HepG2 (cell line): ENCODE results near the gene LRRC4. TPM values are rescaled to one million over a fixed set of nuclear protein-coding genes. Genes with fewer than 3 reads are reported as not detected.

ENCODE experiments used
- ATAC-seq: fragments of 200-7000 bp; cut with Tn5 transposase; 3 replicates; pipeline ENCODE4 v1.9.1; 2020; ENCODE audit warnings: mild to moderate bottlenecking, moderate library complexity
- BruUV-seq: library from RNA; stranded (reverse); fragments of 400-500 nt; replicated peaks from 2 replicates; lab custom pipeline; 2021; lab: Mats Ljungman, UMichigan
- CTCF ChIA-PET: fragments of 300-600 bp; formaldehyde crosslinking; extraction: SDS; loops from one replicate; lab custom pipeline; 2021; ENCODE audit warnings: low total read pairs, inconsistent platforms, low intra/inter-chr PET ratio; lab: Yijun Ruan, JAX
- POLR2A ChIA-PET: fragments of 350-600 bp; sonication (Branson Sonifier 250); formaldehyde crosslinking; loops from one replicate; lab custom pipeline; 2020; ENCODE audit warnings: antibody characterized with exemption, inconsistent platforms; lab: Yijun Ruan, JAX
- DNase-seq: peaks from one replicate; pipeline ENCODE4 v3.0.0-alpha.2; 2015; ENCODE audit warnings: low spot score
- FAIRE-seq: peaks from 3 replicates; lab custom pipeline; 2011; peaks lifted over from hg19 to GRCh38; lab: Jason Lieb, UNC
- H2AFZ ChIP-seq: one replicate; pipeline ENCODE4 v1.6.1; 2011; ENCODE audit warnings: low read length, inconsistent platforms
- H3K27ac ChIP-seq: fragments of 300-600 bp; 3 replicates; pipeline ENCODE4 v1.8.0; 2011; ENCODE audit warnings: mixed run types, mild to moderate bottlenecking, mixed read lengths, low read length, inconsistent platforms; ENCODE audit not compliant: insufficient read depth; ENCODE audit errors: extremely low read length
- H3K27me3 ChIP-seq, 2 experiments: fragments of 200-600 bp in 1 of 2; 2 replicates in 1 of 2; 3 replicates in 1 of 2; pipeline versions ENCODE4 v1.6.0 to v1.8.0; 2011; ENCODE audit warnings: low read length in 2 of 2, mild to moderate bottlenecking in 2 of 2, moderate library complexity in 2 of 2, inconsistent platforms in 1 of 2; ENCODE audit not compliant: insufficient read depth in 2 of 2, control insufficient read depth in 1 of 2
- H3K36me3 ChIP-seq, 2 experiments: fragments of 200-600 bp in 1 of 2; replicated peaks in 1 of 2; 2 replicates in 1 of 2; 3 replicates in 1 of 2; pipeline versions ENCODE4 v1.5.1 to v1.8.0; 2011; ENCODE audit warnings: low read length in 2 of 2, inconsistent platforms in 1 of 2; ENCODE audit not compliant: insufficient read depth in 2 of 2, control insufficient read depth in 1 of 2
- H3K4me1 ChIP-seq: 2 replicates; pipeline ENCODE4 v1.5.1; 2012; ENCODE audit warnings: low read length, inconsistent platforms; ENCODE audit not compliant: insufficient read depth
- H3K4me2 ChIP-seq: 2 replicates; pipeline ENCODE4 v1.6.0; 2011; ENCODE audit warnings: low read depth, low read length, inconsistent platforms
- H3K4me3 ChIP-seq, 3 experiments: fragments of 200-600 bp in 1 of 3; sonication (generic), shearing (Covaris generic) in 1 of 3; replicated peaks in 1 of 3; 2 replicates each; pipeline ENCODE4 v1.5.1; 2011 to 2016; ENCODE audit warnings: low read length in 3 of 3, inconsistent platforms in 2 of 3, low read depth in 2 of 3, mild to moderate bottlenecking in 2 of 3, control low read depth in 1 of 3, mixed read lengths in 1 of 3; ENCODE audit not compliant: insufficient read depth in 1 of 3
- H3K79me2 ChIP-seq: one replicate; pipeline ENCODE4 v1.6.1; 2011; ENCODE audit warnings: low read length, inconsistent platforms; ENCODE audit not compliant: insufficient read depth
- H3K9ac ChIP-seq: 2 replicates; pipeline ENCODE4 v1.6.0; 2011; ENCODE audit warnings: mild to moderate bottlenecking, low read depth, low read length, inconsistent platforms; ENCODE audit not compliant: insufficient read depth
- H3K9me3 ChIP-seq: 2 replicates; pipeline ENCODE4 v1.5.1; 2012; ENCODE audit warnings: mild to moderate bottlenecking, low read length
- H4K20me1 ChIP-seq: 2 replicates; pipeline ENCODE4 v1.6.0; 2011; ENCODE audit warnings: inconsistent platforms, mild to moderate bottlenecking, low read length, moderate library complexity; ENCODE audit not compliant: insufficient read depth
- ARID4A ChIP-seq: sonication (generic); formaldehyde crosslinking; IDR thresholded peaks from 2 replicates; pipeline ENCODE4 v1.5.0; 2020; ENCODE audit warnings: mild to moderate bottlenecking, missing genetic modification reagents, borderline replicate concordance
- ARNTL ChIP-seq: sonication (generic); formaldehyde crosslinking; IDR thresholded peaks from 2 replicates; pipeline ENCODE4 v1.4.0; 2020; ENCODE audit warnings: mild to moderate bottlenecking, missing genetic modification reagents
- ELF3 ChIP-seq: IDR thresholded peaks from 2 replicates; pipeline ENCODE4 v1.6.1; 2016; ENCODE audit warnings: missing genetic modification reagents, missing compliant biosample characterization
- FOXA1 ChIP-seq, 2 experiments: fragments of 450-650 bp in 1 of 2; sonication (generic) in 1 of 2; formaldehyde crosslinking in 1 of 2; IDR thresholded peaks; 2 replicates each; pipeline versions ENCODE4 v1.4.0 to v1.6.1; 2016 to 2020; ENCODE audit warnings: missing genetic modification reagents in 1 of 2
- FOXA3 ChIP-seq: IDR thresholded peaks from 2 replicates; pipeline ENCODE4 v1.6.1; 2016; ENCODE audit warnings: missing genetic modification reagents, missing compliant biosample characterization
- GZF1 ChIP-seq: sonication (generic); formaldehyde crosslinking; IDR thresholded peaks from 2 replicates; pipeline ENCODE4 v1.5.1; 2020; ENCODE audit warnings: mild to moderate bottlenecking, missing genetic modification reagents
- KAT7 ChIP-seq: IDR thresholded peaks from 2 replicates; pipeline ENCODE4 v1.6.1; 2018; ENCODE audit warnings: borderline replicate concordance, missing compliant biosample characterization
- KLF13 ChIP-seq: sonication (generic); formaldehyde crosslinking; IDR thresholded peaks from 2 replicates; pipeline ENCODE4 v1.4.0; 2020; ENCODE audit warnings: mild to moderate bottlenecking, missing genetic modification reagents
- ZBTB44 ChIP-seq: sonication (generic); formaldehyde crosslinking; IDR thresholded peaks from 2 replicates; pipeline ENCODE4 v1.4.0; 2020; ENCODE audit warnings: missing genetic modification reagents
- ZNF138 ChIP-seq: sonication (generic); formaldehyde crosslinking; IDR thresholded peaks from 2 replicates; pipeline ENCODE4 v1.5.0; 2020; ENCODE audit warnings: mild to moderate bottlenecking, low read depth, missing genetic modification reagents
- WGBS: methylation state at CpG from one replicate; pipeline ENCODE4 v1.1.6; 2017; ENCODE audit warnings: low lambda C conversion rate; 5-methylcytosine and 5-hydroxymethylcytosine counted together
- in situ Hi-C: cut with HindIII; loops from 2 replicates; pipeline ENCODE4 v1.10.0; 2017; ENCODE audit warnings: low pct_unique_long_range_greater_than_20kb; ENCODE audit not compliant: extremely low pct_ligation_motif_present
- intact Hi-C: fragments of 100-400 bp; cut with micrococcal nuclease; formaldehyde crosslinking; loops from one replicate; pipeline ENCODE4 v1.10.0; 2022; ENCODE audit not compliant: unreplicated experiment
- polyA plus RNA-seq, 8 experiments: library from polyadenylated mRNA; depleted of rRNA in 3 of 8; stranded (reverse) in 7 of 8; unstranded in 1 of 8; fragments of >200 nt; fragmentation: Illumina TruSeq in 4 of 8; extraction: Trizol in 4 of 8; gene quantifications; 2 replicates each; pipeline versions ENCODE4 v1.2.1 to v1.2.3, GENCODE V29; 2011 to 2016; ENCODE audit warnings: low read depth in 4 of 8, missing spikeins in 1 of 8, mixed read lengths in 1 of 8; ENCODE audit not compliant: insufficient read depth in 1 of 8
- total RNA-seq, 5 experiments: library from RNA; depleted of rRNA; stranded (reverse); fragments of >200 nt; fragmentation: Illumina TruSeq; extraction: Trizol; gene quantifications; 2 replicates each; pipeline ENCODE4 v1.2.3, GENCODE V29; 2016; ENCODE audit warnings: low read depth in 1 of 5
- TF ChIP-seq, protein P1 (sequence below), 2 experiments: fragments of 450-650 bp in 1 of 2; sonication (generic) in 1 of 2; formaldehyde crosslinking; IDR thresholded peaks; 2 replicates each; pipeline versions ENCODE4 v1.5.0 to v1.8.0; 2020 to 2022; ENCODE audit warnings: mild to moderate bottlenecking in 1 of 2, missing genetic modification reagents in 1 of 2

Gene LRRC4
- total and polyA plus RNA-seq, 2 of the 13 experiments (the other 11 are each of a cell fraction or from before 2014, with no cell fraction given): not detected

DNA sequence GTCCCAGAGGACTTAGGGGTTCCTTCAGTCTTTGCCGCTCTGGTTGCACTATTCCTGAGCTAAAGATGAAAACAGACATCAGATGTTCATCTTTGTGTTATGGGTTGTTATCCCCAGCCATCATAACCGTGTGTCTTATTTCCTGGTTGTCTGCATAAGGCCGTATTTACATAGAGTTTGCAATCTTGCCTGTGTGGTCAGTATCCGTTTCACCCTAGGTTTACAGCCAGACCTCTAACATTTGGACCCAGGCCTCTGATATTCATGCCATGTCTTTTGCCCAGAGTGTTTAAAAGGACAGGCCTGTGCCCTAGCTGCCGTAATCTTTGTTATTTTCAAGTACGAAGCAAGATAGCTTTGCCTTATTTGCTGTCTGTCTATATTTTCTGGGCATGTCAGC lies 26.6 kb downstream of the LRRC4 start:
- BruUV-seq: no TSS peak
- Histone ChIP-seq H3K79me2 (no peaks in the 10 kb centered on the region), H3K27ac (peak overlapping the region; percentile 50), H3K4me2 (peak overlapping the region; percentile 45; the same call in 1 of the 2 replicates), H3K9ac (no peak overlapping the region), H3K27me3 (no peaks in the 10 kb centered on the region), H3K4me3 (no peak overlapping the region)
- CTCF ChIA-PET: no interaction called here
- peak; percentile 58 for FAIRE-seq
- TF ChIP-seq ELF3 (CRISPR knock-in tag) (peak; percentile 53; the same call in 1 of the 2 replicates), ARID4A (no peak), ZNF138 (CRISPR knock-in tag) (no peak), FOXA1 (IDR thresholded peaks at IDR 0.05) (no peak), FOXA1 (CRISPR knock-in tag; IDR thresholded peaks at IDR 0.05) (peak; percentile 45), FOXA3 (CRISPR knock-in tag) (peak; percentile 16; the same call in 1 of the 2 replicates), KLF13 (CRISPR knock-in tag) (no peak), ARNTL (CRISPR knock-in tag) (no peak), KAT7 (CRISPR knock-in tag) (no peak), GZF1 (peak; percentile 93), ZBTB44 (CRISPR knock-in tag) (no peak)
- TF ChIP-seq, protein P1, sequence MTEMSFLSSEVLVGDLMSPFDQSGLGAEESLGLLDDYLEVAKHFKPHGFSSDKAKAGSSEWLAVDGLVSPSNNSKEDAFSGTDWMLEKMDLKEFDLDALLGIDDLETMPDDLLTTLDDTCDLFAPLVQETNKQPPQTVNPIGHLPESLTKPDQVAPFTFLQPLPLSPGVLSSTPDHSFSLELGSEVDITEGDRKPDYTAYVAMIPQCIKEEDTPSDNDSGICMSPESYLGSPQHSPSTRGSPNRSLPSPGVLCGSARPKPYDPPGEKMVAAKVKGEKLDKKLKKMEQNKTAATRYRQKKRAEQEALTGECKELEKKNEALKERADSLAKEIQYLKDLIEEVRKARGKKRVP (CRISPR knock-in tag; IDR thresholded peaks at IDR 0.05): no peak
- TF ChIP-seq, all 625 proteins: peak for 4
- intact Hi-C loops: loop anchor here (10.0 kb wide), 1 partner anchor 100 kb away; no protein-coding TSS in a partner anchor
- POLR2A ChIA-PET: no interaction called here
- peak; percentile 13; the same call in 1 of the 3 replicates for ATAC-seq
- H3K9me3 ChIP-seq: no peaks in the 10 kb centered on the region
- in situ Hi-C loops: no loop called here
- peak; percentile 14 for DNase-seq
- H4K20me1 ChIP-seq: peaks cover 11% of the 10 kb centered on the region
- 68% methylated on average over 6 of the region's 6 CpGs for WGBS
- peaks cover 6 to 24% of the 10 kb centered on the region in 2 experiments; a peak in 4 of 5 replicates for H3K36me3 ChIP-seq
- peaks cover 65% of the 10 kb centered on the region for H3K4me1 ChIP-seq
- no peak overlapping the region for H2AFZ ChIP-seq
